SU-DHL-6 (cell line): ENCODE data around the gene RBM15.

ENCODE experiments used
- CTCF ChIP-seq: fragments of 200-600 bp; sonication (generic); IDR thresholded peaks from one replicate; pipeline ENCODE4 v1.5.1; 2017; ENCODE audit warnings: antibody characterized with exemption, mild to moderate bottlenecking, low read length, moderate library complexity; ENCODE audit not compliant: insufficient read depth, poor library complexity, severe bottlenecking
- EZH2phosphoT487 ChIP-seq: fragments of 200-600 bp; sonication (generic), shearing (Covaris generic); conservative IDR thresholded peaks from 2 replicates; pipeline ENCODE4 v1.6.1; 2018; ENCODE audit warnings: mild to moderate bottlenecking, antibody characterized with exemption, low read length, moderate library complexity, mixed read lengths

GRCh38 chr1:110292031-110292741, 47.0 kb upstream of the RBM15 start:
- TF ChIP-seq CTCF (no peak), EZH2phosphoT487 (no peak)
